Neural progenitor cell (in vitro differentiated cells): ENCODE measurements around the gene CMC1. TPM values are rescaled to one million over a fixed set of nuclear protein-coding genes. Genes with fewer than 3 reads are reported as not detected.

Experiments used
- DNase-seq: peaks from one replicate; pipeline ENCODE4 v3.0.0-alpha.2; 2016; ENCODE audit warnings: low spot score
- H2AFZ ChIP-seq: fragments of 200-600 bp; sonication (generic); replicated peaks from 2 replicates; pipeline ENCODE4 v1.6.1; 2016; ENCODE audit warnings: antibody characterized with exemption
- H3F3A ChIP-seq: fragments of 200-600 bp; sonication (generic); 2 replicates; pipeline ENCODE4 v1.6.1; 2016; ENCODE audit warnings: antibody characterized with exemption, low read depth
- H3K27ac ChIP-seq: fragments of 200-600 bp; sonication (generic); 2 replicates; pipeline ENCODE4 v1.5.1; 2016; ENCODE audit warnings: mild to moderate bottlenecking
- H3K27me3 ChIP-seq: fragments of 200-600 bp; sonication (generic); 2 replicates; pipeline ENCODE4 v1.6.1; 2016; ENCODE audit warnings: mild to moderate bottlenecking, moderate library complexity
- H3K36me3 ChIP-seq: fragments of 200-600 bp; sonication (generic); 2 replicates; pipeline ENCODE4 v1.5.1; 2016
- H3K4me1 ChIP-seq: fragments of 200-600 bp; sonication (generic); 2 replicates; pipeline ENCODE4 v1.6.1; 2016; ENCODE audit warnings: mixed run types
- H3K4me2 ChIP-seq: fragments of 200-600 bp; sonication (generic); 2 replicates; pipeline ENCODE4 v1.6.1; 2016
- H3K4me3 ChIP-seq: fragments of 200-600 bp; sonication (generic); 2 replicates; pipeline ENCODE4 v1.5.1; 2016
- H3K79me2 ChIP-seq: fragments of 200-600 bp; sonication (generic); 2 replicates; pipeline ENCODE4 v1.6.1; 2016; ENCODE audit warnings: low read depth
- H3K9ac ChIP-seq: fragments of 200-600 bp; sonication (generic); 2 replicates; pipeline ENCODE4 v1.6.1; 2016
- H3K9me3 ChIP-seq: fragments of 200-600 bp; sonication (generic); 2 replicates; pipeline ENCODE4 v1.5.1; 2016; ENCODE audit warnings: low read depth
- H4K20me1 ChIP-seq: fragments of 200-600 bp; sonication (generic); 2 replicates; pipeline ENCODE4 v1.6.1; 2016; ENCODE audit warnings: low read depth
- H3K27ac Mint-ChIP-seq: 3 replicates; pipeline ENCODE4 v1.8.0; 2021; ENCODE audit warnings: mixed read lengths
- H3K27me3 Mint-ChIP-seq: 2 replicates; pipeline ENCODE4 v1.8.0; 2022; ENCODE audit warnings: low read depth, mild to moderate bottlenecking, inconsistent platforms, moderate library complexity, mixed read lengths; ENCODE audit not compliant: insufficient read depth
- H3K36me3 Mint-ChIP-seq: 3 replicates; pipeline ENCODE4 v1.8.0; 2021; ENCODE audit warnings: mixed read lengths
- H3K4me1 Mint-ChIP-seq: 3 replicates; pipeline ENCODE4 v1.8.0; 2021; ENCODE audit warnings: mixed read lengths
- H3K4me3 Mint-ChIP-seq: 3 replicates; pipeline ENCODE4 v1.8.0; 2021; ENCODE audit warnings: mild to moderate bottlenecking, moderate library complexity, mixed read lengths
- H3K9me3 Mint-ChIP-seq: 3 replicates; pipeline ENCODE4 v1.8.0; 2020; ENCODE audit warnings: mixed read lengths
- EZH2 ChIP-seq: fragments of 200-600 bp; sonication (generic); IDR thresholded peaks from 2 replicates; pipeline ENCODE4 v1.6.1; 2017; ENCODE audit warnings: antibody characterized with exemption, mild to moderate bottlenecking, moderate library complexity
- EZH2phosphoT487 ChIP-seq: fragments of 200-600 bp; sonication (generic); IDR thresholded peaks from 2 replicates; pipeline ENCODE4 v1.6.1; 2017; ENCODE audit warnings: antibody characterized with exemption
- total RNA-seq: library from RNA; depleted of rRNA; stranded (reverse); fragments of >200 nt; gene quantifications from 2 replicates; pipeline ENCODE4 v1.2.3, GENCODE V29; 2015; ENCODE audit warnings: low replicate concordance
- TF ChIP-seq, protein P1 (sequence below): fragments of 200-600 bp; sonication (generic); IDR thresholded peaks from 2 replicates; pipeline ENCODE4 v1.5.1; 2017; ENCODE audit warnings: antibody characterized with exemption, mild to moderate bottlenecking

The CMC1 gene
- total RNA-seq, 1 donor from 2014 or later: 13.0 TPM

DNA sequence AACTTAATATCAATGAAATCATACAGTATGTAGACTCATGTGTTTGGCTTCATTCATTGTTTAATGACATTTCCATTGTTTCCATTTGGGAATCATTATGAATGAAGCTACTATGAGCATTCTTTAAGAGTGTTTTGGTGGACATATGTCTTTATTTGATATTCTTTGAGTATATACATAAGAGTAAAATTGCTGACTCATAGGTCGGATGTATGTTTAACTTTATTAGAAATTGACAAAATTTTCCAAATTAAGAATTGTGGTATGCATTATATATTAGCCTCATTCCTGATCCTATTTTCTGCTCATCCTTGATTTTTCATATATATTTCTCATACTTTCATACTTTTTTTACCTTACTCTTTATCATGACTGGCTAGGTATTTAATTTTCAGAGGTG is 28.7 kb upstream of the CMC1 start:
- no peak overlapping the region for H3K27ac Mint-ChIP-seq
- DNase-seq: no peak
- no peak overlapping the region for H2AFZ ChIP-seq
- H3K4me3 ChIP-seq: no peak overlapping the region
- H3K27ac ChIP-seq: no peak overlapping the region
- no peak overlapping the region for H3K4me2 ChIP-seq
- H3K4me3 Mint-ChIP-seq: no peak overlapping the region
- H3K4me1 Mint-ChIP-seq: no peaks in the 10 kb centered on the region
- TF ChIP-seq, protein P1, sequence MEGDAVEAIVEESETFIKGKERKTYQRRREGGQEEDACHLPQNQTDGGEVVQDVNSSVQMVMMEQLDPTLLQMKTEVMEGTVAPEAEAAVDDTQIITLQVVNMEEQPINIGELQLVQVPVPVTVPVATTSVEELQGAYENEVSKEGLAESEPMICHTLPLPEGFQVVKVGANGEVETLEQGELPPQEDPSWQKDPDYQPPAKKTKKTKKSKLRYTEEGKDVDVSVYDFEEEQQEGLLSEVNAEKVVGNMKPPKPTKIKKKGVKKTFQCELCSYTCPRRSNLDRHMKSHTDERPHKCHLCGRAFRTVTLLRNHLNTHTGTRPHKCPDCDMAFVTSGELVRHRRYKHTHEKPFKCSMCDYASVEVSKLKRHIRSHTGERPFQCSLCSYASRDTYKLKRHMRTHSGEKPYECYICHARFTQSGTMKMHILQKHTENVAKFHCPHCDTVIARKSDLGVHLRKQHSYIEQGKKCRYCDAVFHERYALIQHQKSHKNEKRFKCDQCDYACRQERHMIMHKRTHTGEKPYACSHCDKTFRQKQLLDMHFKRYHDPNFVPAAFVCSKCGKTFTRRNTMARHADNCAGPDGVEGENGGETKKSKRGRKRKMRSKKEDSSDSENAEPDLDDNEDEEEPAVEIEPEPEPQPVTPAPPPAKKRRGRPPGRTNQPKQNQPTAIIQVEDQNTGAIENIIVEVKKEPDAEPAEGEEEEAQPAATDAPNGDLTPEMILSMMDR: no peak
- no peak for TF ChIP-seq EZH2
- no peak for TF ChIP-seq EZH2phosphoT487
- H3K9me3 Mint-ChIP-seq: no peaks in the 10 kb centered on the region
- H3K36me3 Mint-ChIP-seq: no peaks in the 10 kb centered on the region
- H3K36me3 ChIP-seq: no peaks in the 10 kb centered on the region
- H3K79me2 ChIP-seq: no peaks in the 10 kb centered on the region
- H3K27me3 ChIP-seq: no peaks in the 10 kb centered on the region
- H4K20me1 ChIP-seq: no peaks in the 10 kb centered on the region
- no peak overlapping the region for H3K9ac ChIP-seq
- H3K4me1 ChIP-seq: no peaks in the 10 kb centered on the region
- H3K27me3 Mint-ChIP-seq: peaks cover 2% of the 10 kb centered on the region
- no peaks in the 10 kb centered on the region for H3F3A ChIP-seq
- no peaks in the 10 kb centered on the region for H3K9me3 ChIP-seq

DNA sequence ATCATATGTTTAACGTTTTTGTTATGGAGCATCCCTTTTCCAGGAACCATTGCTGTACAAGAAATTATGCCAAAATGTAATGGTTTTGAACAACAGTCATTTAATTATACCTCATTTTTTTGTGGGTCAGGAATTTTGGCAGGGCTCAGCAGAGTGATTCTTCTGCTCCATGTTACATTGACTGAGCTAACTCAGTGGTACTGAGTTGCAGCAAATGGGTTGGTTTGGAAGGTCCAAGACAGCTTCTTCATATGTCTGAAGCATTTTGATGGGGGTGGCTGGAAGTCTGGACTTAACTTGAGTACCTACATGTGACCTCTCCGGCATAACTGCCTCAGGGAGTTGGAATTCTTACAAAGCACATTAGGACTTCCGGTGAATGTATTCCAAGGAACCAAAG is 26.0 kb upstream of the CMC1 start:
- H3K27me3 Mint-ChIP-seq: peaks cover 2% of the 10 kb centered on the region
- no peak for DNase-seq
- TF ChIP-seq, protein P1: no peak
- TF ChIP-seq EZH2: no peak
- TF ChIP-seq EZH2phosphoT487: no peak
- no peak overlapping the region for H3K4me3 ChIP-seq
- no peak overlapping the region for H3K9ac ChIP-seq
- H3K36me3 Mint-ChIP-seq: no peaks in the 10 kb centered on the region
- no peak overlapping the region for H3K27ac Mint-ChIP-seq
- H3K9me3 ChIP-seq: no peaks in the 10 kb centered on the region
- H3K4me2 ChIP-seq: no peak overlapping the region
- no peaks in the 10 kb centered on the region for H3K27me3 ChIP-seq
- H3K9me3 Mint-ChIP-seq: no peaks in the 10 kb centered on the region
- no peaks in the 10 kb centered on the region for H3K4me1 Mint-ChIP-seq
- H3K4me1 ChIP-seq: no peaks in the 10 kb centered on the region
- H3K79me2 ChIP-seq: no peaks in the 10 kb centered on the region
- no peak overlapping the region for H3K27ac ChIP-seq
- H2AFZ ChIP-seq: no peak overlapping the region
- no peak overlapping the region for H3K4me3 Mint-ChIP-seq
- no peaks in the 10 kb centered on the region for H3F3A ChIP-seq
- no peaks in the 10 kb centered on the region for H3K36me3 ChIP-seq
- H4K20me1 ChIP-seq: no peaks in the 10 kb centered on the region

DNA sequence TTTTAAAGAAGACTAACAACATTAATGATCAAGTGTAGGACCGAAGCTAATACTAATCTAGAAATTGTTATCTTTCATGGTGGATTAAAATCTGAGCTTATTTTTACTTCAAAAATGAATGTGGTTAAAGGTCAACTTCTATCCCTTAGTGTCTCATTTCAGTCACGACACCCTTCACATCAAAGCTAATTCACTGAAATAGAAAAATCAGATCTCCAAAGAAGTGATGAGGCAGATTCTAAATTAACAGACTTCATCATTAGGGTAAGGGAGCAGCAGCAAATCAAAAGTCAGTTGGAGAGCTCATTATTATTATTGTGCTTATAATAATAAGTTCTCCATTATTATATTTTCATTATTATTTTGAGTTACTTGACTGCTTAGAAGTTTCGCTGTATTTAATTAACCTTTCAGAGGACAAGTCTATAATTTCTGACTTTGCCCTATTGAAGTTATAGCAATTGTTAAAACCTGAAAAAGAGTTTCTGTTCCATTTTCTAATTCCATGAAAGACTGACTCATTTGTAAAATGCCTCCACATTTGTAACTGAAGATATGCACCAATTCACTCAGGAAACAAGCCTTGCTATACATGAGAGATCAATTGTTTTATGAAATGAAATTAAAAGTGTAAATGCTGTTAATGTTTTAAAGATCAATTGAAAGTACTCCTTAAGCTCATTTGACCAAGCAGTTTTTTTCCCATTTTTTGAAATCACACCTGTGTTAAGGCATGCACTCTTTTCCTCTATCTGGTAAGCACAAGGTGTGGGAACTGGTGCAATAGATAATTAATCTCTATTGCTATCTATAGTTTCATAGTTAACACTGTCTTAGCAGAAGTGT is 23.1 kb upstream of the CMC1 start:
- no peaks in the 10 kb centered on the region for H3K27me3 ChIP-seq
- no peaks in the 10 kb centered on the region for H3F3A ChIP-seq
- no peaks in the 10 kb centered on the region for H3K9me3 ChIP-seq
- no peak overlapping the region for H3K4me3 Mint-ChIP-seq
- H3K27ac ChIP-seq: no peak overlapping the region
- H3K27ac Mint-ChIP-seq: no peak overlapping the region
- H3K36me3 Mint-ChIP-seq: no peaks in the 10 kb centered on the region
- TF ChIP-seq, protein P1: no peak
- TF ChIP-seq EZH2: no peak
- DNase-seq: no peak
- no peak overlapping the region for H2AFZ ChIP-seq
- no peaks in the 10 kb centered on the region for H3K4me1 ChIP-seq
- H3K9ac ChIP-seq: no peak overlapping the region
- no peaks in the 10 kb centered on the region for H3K36me3 ChIP-seq
- H3K9me3 Mint-ChIP-seq: no peaks in the 10 kb centered on the region
- H4K20me1 ChIP-seq: no peaks in the 10 kb centered on the region
- H3K79me2 ChIP-seq: no peaks in the 10 kb centered on the region
- no peak overlapping the region for H3K4me3 ChIP-seq
- H3K4me1 Mint-ChIP-seq: no peaks in the 10 kb centered on the region
- no peaks in the 10 kb centered on the region for H3K27me3 Mint-ChIP-seq
- H3K4me2 ChIP-seq: no peak overlapping the region
